Renal pelvis (tissue), 4 donors: ENCODE results near the gene MLXIPL. TPM values are rescaled to one million over a fixed set of nuclear protein-coding genes. Genes with fewer than 3 reads are reported as not detected.
"Not testable (repeated sequence)": the region's sequence is repeated elsewhere in the genome, so short reads cannot be mapped to it uniquely, and the experiment has no call there.

Source experiments
- DNase-seq: peaks from one replicate; pipeline ENCODE4 v3.0.0-alpha.2; 2013
- polyA plus RNA-seq, 3 donors: library from polyadenylated mRNA; unstranded; fragments of 120-200 nt; gene quantifications; one replicate each; pipeline ENCODE4 v1.2.1, GENCODE V29; 2013; ENCODE audit not compliant: insufficient read length in 3 of 3

Gene MLXIPL
- polyA plus RNA-seq, 3 donors = 5.5 to 8.7 (median 7.3) TPM

DNA sequence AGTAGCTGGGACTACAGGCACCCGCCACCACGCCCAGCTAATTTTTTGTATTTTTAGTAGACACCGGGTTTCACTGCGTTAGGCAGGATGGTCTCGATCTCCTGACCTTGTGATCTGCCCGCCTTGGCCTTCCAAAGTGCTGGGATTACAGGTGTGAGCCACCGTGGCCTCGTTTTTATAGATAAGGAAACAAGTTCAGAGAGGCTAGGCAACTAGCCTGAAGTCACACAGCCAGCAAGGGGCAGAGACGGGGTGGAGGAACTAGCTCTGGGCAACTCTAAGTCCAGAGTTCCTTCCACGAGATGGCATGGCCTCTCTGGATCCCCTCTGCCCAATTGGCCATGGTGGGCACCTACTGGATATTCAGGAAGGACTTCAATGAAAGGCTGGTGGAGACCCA, 9.4 kb downstream of the MLXIPL start:
- DNase-seq = not testable (repeated sequence)

DNA sequence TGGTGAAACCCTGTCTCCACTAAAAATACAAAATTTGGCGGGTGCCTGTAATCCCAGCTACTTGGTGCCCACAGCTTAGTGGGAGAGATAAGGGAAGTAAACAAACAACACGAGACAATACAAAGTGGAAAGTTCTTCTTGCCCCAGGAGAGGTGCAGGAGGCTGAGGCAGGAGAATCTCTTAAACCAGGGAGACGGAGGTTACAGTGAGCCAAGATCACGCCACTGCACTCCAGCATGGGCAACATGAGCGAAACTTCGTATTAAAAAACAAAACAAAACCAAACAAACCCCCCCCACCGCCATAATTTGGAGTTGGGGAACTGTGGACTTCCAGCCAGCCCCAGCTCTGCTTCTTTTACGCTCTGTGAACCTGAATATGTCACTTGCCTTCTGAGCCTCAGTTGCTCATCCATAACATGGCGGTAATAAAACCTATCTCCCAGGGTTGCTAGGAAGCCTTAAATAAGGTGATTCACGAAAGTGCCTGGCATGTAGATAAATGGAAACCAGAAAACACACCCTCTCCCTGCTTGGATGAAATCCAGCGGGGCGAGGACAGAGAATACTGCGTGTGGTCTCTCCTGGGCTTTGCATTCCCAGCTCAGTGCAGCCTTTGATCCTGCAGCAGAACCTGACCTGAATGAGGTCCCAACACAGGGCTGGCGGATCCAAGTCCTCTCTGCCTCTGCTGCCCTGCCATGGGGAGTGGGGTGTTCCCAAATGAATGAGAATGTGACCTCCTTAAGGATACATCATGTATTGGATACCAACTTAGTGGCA, 10.2 kb downstream of the MLXIPL start:
- no peak for DNase-seq

DNA sequence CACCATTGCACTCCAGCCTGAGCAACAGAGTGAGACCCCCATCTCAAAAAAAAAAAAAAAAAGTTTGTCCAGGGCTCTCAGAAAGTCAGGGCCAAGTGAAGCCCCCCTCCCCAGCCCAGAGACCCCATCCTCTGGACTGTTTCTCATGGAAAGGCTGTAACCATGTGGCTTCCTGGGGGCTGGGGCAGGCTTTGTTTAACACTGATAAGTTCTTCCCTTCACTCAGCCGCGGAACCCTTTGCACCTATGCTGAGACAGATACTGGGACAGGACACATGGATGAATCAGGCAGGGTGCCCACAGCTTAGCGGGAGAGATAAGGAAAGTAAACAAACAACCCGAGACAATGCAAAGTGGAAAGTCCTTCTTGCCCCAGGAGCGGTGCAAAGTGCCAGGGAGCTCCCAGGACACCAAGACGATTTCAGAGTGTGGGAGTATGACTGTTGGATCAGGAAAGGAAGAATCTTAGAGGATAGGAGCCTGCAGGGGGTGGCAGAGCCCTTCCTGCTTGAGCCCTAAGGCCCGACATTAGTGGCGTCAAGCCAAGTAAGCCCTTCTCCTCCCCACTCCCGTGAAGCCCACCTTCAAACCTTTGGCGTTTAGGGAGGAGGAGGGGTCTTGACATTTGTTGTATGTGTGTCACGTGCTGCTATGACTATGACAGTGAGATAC, 11.6 kb downstream of the MLXIPL start:
- no peak for DNase-seq

DNA sequence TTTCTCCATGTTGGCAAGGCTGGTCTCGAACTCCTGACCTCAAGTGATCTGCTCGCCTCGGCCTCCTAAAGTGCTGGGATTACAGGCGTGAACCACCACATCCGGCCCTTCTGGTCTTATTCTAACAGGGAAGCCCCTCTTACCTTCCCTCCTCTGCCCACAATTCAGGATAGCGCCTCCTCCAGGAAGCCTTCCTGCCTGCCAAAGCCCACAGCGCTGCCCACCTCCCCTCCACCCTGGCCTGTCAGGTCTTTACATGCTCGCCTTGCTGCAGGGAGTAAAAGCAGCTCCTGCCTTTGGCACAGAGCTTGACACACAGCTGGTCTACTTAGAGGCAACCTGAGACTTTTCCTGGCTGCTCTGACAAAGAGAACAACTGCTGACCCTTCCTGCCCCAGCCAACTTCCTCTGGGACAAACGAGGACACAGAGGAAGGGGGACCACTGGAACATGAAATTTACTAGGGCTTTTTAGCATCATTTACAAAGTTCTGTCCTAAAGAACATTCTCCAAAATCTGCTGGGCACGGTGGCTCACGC, 13.2 kb downstream of the MLXIPL start:
- DNase-seq = no peak

DNA sequence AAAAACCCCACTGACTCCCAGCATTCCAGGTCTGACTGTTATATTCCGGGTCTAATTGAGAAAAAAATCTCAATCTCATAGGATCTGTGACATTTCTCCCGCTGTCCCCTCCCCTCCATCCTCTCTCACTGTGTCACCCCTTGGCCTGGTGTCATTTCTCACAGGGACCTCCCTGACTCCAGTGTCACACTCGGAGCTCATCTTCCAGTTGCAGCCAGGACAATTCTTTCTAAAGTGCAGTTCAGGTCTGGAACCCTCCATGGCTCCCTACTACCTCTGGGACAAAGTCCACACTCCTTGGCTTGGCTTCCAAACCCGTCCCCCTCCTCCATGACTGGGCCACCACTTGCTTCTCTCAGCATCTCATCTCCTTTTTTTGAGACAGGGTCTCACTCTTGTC, 14.2 kb downstream of the MLXIPL start:
- DNase-seq = no peak

DNA sequence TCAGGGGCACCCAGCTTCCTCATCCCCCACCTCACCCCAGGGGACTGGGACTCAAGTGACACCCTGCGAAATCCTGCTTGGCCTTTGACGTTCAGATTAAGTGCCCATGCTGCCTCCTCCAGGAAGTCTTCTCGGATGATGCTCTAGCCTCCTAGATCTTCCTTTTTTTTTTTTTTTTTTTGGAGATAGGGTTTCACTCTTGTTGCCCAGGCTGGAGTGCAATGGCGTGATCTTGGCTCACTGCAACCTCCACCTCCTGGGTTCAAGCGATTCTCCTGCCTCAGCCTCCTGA, 16.7 kb downstream of the MLXIPL start:
- not testable (repeated sequence) for DNase-seq

DNA sequence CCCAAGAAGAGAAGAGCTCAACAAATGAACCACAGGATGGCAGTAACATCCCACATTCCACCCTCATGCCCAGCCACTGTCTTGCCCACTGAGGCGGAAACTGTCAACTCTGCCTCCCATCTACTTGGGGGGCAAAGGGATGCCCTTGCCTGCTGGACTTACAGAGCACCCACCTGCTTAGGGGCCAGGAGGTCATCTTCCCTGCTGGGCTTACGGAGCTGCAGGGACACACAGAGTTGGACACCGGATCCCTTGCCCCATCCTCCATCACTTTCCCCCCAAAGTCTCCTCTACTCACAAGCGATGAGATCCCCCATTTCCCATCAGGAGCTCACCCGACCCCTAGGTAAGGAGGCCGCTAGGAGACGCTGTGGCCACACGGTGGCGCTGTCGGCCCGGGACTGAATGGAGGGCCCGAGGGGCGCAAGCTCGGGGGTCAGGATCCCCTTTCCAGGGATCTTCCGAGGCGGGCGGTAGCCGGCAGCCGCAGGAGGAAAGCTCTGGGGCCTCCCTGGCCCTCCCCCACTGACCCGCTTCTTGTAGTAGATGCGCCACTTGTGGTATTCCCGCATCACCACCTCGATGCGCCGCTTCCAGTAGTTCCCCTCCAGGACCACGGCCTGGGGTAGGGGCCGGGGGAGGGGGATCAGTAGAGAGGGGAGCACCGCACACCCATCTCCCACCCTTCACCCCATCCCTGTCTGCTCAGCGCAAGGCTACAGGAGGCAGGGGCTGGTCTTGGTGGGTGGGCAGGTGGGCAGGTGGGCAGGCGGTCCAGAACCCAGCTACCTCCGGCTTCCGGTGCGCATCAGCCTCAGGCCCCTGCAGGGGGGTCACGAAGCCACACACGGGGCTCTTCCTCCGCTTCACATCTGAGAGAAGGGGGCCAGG, 17.3 kb downstream of the MLXIPL start:
- DNase-seq = no peak

DNA sequence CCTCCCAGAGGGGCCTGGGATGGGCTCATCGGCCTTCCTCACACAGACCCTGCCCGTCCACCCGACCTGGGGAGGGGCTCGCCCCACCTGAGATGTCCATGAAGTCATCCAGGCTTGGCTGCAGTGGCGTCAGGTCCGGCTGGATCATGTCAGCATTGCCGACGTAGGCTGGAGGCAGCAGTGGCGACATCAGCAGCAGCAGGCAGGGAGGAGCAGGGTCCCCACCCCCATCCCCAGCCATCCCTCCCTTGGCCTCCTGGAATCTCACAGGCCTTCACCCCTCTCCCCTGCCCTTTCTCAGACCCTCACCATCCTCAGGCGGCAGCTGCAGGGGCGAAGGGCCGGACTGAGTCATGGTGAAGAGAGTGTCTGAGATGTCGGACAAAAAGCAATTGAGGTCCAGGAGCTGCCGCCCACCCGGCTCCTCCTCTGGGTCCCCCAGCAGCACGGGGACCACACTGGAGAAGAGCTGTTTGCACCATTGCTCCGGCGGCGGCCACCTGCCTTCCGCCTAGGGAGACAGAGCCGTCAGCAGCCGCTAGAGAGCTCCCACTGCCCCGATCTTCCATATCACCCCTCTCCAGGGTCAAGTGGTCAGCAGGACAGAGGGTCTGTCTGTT, 18.6 kb downstream of the MLXIPL start:
- DNase-seq = no peak

DNA sequence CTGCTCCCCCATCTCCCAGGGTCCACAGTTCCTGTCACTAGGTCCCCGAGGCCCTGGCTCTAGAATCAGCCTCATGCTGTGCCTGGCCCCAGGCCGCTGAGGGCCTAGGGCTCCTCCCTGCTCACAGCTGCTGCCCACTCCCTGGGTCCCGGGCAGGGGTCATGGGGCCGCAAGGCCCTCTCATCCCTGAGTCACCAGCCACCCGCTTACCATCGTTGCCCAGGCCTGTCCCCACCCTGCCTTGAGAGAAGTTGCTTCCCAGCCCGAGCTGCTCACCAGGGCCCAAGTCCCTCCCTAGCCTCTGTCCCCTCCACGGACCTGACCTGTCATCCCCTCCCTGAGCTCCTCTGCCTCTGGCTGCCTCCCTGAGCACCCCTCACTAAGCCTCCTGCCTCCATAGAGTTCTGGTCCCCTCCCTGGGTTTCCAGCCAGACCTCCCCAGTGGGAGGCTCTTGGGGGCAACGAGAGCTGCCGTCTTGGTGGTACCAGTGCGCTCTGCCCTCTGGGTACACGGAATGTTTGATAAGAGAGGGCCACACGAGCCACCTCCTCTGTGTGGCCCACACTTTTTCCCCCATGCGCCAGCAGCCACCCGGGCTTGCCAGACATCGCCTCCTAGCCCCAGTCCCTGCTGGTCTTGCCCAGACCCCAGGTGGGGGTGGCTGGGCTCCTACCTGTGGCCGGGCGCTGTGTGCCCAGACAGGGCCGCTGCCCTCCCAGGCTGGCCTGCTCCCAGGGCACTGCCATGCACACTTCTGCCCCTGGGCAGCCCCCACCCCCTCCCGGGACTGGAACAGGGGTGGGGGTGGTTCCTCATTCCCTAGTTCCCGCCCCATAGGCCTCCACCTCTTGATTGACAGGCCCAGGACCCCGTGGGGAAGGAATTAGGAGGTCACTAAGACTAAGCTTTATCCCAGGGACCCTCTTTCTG, 21.3 kb downstream of the MLXIPL start:
- DNase-seq = no peak

DNA sequence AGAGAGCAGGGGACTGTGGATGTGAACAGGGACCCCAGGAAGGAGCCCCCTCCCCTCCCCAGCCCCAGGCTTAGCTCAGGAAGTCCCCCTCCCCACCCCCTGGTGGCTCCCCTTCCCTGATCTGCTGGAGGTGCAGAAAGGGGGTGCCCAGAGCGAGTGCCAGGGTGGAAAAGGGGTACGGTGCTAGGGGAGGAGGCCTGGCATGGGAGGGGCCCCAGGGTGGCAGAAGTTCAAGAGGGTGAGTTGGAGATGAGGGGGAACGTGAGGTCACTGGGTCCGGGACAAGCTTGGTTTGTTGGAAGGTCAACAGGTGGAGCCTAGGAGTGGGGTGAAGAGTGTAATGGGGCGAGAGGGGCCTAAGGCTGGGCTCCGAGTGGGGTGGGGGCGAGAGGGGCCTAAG, 24.4 kb downstream of the MLXIPL start:
- DNase-seq = no peak

DNA sequence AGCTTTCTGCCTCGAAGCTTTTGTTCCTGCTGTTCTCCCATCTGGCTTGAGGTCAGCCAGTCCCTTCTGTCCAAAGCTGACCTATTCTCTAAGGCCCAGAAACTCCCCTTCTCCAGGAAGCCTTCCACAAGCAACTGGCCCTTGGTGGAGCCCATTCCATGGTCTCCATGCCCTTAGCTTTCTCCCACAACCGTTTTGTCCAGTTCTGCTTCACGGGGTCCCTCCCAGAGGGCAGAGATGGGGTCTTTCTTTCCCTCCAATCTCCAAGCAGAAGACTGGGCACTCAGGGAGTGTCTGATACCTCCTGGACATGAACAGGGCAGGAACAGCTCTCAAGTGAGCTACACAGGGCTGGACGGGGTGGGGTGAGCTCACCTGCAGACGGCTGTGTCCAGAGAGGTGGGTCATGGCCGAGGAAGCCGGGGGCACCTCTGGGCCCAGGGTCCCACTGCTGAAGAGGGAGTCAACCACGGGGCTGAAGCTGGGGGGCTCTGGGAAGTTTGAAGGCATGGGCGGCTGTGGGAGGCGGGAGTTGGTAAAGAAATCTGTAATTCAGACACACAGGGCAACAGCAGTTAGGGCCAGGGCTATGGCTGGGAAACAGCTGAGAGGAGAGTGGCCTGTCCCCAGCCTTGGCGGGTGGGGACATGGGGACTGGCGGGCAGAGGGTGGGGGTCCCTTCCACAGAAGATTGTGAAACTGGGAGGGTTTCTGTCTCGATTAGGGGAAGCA, 25.0 kb downstream of the MLXIPL start:
- no peak for DNase-seq

DNA sequence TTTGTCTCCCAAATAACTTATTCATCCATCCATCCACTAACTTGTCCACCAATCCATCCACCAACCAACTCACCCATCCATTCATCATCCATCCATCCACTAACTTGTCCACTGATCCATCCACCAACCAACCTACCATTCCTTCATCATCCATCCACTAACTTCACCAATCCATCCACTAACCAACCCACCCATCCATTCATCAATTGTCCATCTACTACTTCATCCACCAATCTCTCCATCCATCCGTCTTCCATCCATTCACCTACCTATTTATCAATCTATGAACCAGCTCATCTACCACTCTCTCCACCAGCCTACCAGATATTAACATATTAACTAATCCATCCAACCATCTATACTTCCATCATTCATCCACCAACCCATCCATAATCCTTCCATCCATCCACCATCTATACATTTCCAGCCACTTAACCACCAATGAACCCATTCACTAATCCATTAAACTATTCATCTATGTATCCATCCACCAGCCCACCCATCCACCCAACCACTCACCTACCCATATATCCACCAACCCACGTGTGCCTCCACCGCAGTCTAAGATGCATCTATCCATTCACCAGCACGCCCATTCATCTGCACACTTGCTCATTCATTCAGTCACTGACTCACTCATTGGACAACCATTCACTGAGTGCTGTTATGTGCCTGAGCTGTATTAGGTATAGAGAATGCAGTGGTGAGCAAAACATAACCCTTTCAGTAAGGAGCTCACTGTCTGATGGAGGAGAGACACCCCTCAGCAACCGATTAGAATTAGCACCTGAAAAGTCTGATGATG, 26.1 kb downstream of the MLXIPL start:
- no peak for DNase-seq

DNA sequence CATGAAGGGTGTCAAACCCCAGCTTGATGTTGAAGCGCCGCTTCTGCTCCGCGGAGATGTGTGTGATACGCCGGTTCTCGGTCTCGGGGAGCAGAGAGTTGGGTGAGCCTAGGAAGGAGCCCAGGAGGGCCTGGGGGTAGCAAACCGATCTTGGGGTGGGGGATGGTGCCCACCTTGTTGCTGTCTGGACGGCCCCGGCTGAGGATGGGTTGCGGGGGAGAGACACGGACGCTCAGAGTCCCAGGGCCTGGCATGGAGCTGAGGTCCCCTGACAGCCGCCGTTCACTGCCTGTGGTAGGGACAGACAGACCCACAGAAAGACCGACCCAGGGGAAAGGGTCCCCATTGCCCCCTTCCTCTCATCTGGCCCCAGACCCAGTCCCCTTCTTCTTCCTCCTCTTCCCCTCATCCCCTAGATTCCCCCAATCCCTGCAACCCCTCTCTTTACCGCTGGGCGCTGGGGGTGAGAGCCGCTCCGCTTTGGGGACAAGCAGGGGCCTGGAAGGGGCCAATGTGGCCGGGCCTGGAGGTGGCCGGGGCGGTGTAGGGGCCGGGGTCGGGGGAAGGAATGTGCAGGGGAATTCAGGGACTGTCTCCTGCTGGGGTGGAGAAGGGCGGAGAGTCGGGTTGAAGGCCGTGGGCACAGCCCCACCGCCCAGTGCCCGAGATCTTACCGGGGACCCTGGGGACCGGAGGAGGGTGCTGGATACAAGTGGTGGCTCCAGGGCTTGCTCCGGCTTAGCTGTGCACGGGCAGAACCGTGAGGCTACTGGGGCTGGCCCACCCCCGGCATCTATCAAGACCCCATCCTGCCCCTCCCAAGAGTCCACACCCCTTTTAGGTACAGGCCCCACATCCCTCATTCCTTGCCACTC, 27.9 kb downstream of the MLXIPL start:
- no peak for DNase-seq

DNA sequence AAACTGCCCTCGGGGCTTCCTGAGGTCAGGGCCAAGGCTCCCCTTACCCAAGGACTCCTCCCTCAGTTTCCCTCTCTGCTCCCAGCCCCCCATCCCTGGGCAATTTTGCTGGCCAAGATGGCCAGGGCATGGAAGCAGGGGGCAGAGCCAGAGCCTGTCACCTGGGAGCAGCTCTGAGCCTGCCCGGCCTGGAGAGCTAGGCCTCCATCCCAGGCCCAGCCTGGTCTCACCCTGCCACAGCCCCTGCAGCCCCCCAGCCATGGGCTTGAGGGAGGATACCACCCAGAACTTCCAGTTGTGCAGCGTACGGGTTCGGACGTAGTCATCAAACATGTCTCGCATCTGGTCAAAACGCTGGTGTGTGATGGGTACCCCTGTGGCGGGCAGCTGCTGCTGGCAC, 29.0 kb downstream of the MLXIPL start:
- no peak for DNase-seq

DNA sequence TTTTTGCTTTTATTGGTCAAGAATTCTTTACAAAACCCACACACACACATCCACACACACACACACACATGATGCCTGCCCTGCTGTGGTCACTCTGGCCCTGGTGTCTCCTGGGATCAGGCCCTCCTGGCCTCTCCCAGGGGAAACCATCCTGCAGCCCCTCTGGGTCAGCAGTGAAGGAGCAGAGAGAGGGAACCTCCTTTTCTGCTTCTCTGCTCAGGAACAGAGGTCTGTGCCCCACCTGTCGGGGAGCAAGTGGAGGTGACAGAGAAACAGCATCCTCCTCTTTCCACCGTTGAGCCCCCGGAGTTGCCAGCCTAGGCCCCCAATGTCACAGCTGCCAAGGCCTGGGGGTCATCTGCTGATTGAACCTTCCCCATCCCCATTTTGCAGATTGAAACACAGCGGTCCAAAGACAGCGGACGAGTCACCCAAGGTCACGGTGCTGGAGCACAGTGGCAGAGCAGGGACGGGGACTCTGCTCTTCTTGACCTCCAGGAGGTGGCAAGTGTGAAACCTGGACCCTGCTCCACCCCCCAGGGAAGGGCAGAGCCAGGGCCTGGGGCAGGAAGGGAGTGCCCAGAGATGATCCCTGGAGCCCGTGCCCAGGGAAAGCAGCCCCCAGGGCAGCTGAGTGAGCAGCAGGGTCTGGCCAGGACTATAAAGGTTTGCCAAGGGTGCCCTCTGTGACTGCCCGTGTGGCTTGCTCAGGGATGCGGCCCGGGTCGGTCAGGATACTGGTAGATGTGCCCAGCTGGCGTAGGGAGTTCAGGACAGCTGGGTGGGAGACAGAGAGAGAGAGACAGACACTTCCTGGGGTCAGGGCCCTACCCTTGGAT, 30.9 kb downstream of the MLXIPL start:
- DNase-seq = no peak

DNA sequence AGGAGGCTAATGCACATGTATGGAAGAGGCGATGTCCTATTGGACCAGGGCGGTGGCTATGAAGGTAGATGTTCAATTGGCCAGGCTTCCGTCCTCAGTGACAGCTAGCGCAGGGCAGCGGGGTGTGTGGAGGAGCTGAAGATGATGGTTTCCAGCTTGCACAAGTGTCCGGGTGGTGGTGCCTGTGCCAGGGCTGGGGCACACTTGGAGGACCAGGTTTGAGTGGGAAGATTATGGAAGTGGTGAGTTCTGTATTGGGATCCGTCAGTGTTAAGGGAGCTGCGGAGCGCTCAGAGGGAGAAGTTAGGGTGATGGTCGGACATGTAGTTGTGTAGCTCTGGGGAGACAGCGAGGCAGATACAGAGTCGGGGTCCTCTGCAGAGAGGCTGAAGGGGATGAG, 37.4 kb downstream of the MLXIPL start:
- no peak for DNase-seq

DNA sequence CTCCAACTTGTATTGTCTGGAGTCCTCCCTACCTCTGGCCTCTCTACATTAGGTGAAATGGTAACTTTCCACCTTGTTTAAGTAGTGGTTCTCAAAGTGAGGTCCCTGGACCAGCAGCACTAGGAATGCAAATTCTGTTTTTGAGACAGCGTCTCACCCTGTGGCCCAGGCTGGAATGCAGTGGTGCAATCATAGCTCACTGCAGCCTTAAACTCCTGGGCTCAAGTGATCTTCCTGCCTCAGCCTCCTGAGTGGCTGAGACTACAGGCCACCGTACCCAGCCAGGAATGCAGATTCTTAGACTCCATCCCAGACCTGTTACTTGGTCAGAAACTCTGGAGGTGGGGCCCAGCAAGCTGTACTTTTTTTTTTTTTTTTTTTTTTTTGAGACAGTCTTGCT, 39.1 kb downstream of the MLXIPL start:
- DNase-seq = no peak
